Vagina (tissue), 2 donors: Measurements from ENCODE around the gene LRRC18. TPM values are rescaled to one million over a fixed set of nuclear protein-coding genes. Genes with fewer than 3 reads are reported as not detected.
A peak's percentile ranks its signal among the peaks of the same experiment; 100 is the strongest.

Experiments used
- DNase-seq, 2 donors: peaks; one replicate each; pipeline ENCODE4 v3.0.0-alpha.2; 2017; ENCODE audit errors: extremely low spot score in 2 of 2
- H3K27ac ChIP-seq: fragments of 200-600 bp; sonication (generic); one replicate; pipeline ENCODE4 v1.5.1; 2019
- H3K27me3 ChIP-seq: fragments of 200-600 bp; sonication (generic); one replicate; pipeline ENCODE4 v1.5.1; 2019
- H3K36me3 ChIP-seq, 2 donors: fragments of 200-600 bp; sonication (generic); one replicate each; pipeline ENCODE4 v1.5.1; 2017 to 2019
- H3K4me1 ChIP-seq: fragments of 200-600 bp; sonication (generic); one replicate; pipeline ENCODE4 v1.5.1; 2019
- H3K4me3 ChIP-seq, 2 donors: fragments of 200-600 bp; sonication (generic); 1 replicate in 1 of 2; 2 replicates in 1 of 2; pipeline ENCODE4 v1.5.1; 2016 to 2019
- H3K9me3 ChIP-seq: fragments of 200-600 bp; sonication (generic); one replicate; pipeline ENCODE4 v1.5.1; 2019
- CTCF ChIP-seq, 3 experiments: fragments of 450-650 bp in 2 of 3; fragments of 200-600 bp in 1 of 3; sonication (generic) in 1 of 3; IDR thresholded peaks; one replicate each; pipeline ENCODE4 v1.5.1; 2017 to 2019; ENCODE audit warnings: antibody characterized with exemption in 3 of 3, mild to moderate bottlenecking in 2 of 3, moderate library complexity in 2 of 3
- POLR2A ChIP-seq, 2 donors: fragments of 450-650 bp; IDR thresholded peaks; one replicate each; pipeline ENCODE4 v1.6.1; 2017; ENCODE audit warnings: antibody characterized with exemption in 2 of 2, mild to moderate bottlenecking in 2 of 2, moderate library complexity in 2 of 2
- POLR2AphosphoS5 ChIP-seq, 2 donors: sonication (generic); formaldehyde crosslinking; IDR thresholded peaks; one replicate each; pipeline ENCODE4 v1.9.0; 2017; ENCODE audit warnings: antibody characterized with exemption in 2 of 2, mild to moderate bottlenecking in 2 of 2, low read depth in 1 of 2; ENCODE audit not compliant: insufficient read depth in 1 of 2
- intact Hi-C: fragments of 100-400 bp; cut with DNase I; formaldehyde crosslinking; loops from one replicate; pipeline ENCODE4 v1.15.1; 2023
- total RNA-seq: library from RNA; depleted of rRNA; stranded (reverse); fragments of >200 nt; gene quantifications from one replicate; pipeline ENCODE4 v1.2.3, GENCODE V29; 2016

The LRRC18 gene
- total RNA-seq, 1 donor from 2014 or later: not detected

- H3K4me3 ChIP-seq: no peak overlapping the region
- DNase-seq: peak; percentile 71 to 74
- H3K36me3 ChIP-seq: no peaks in the 10 kb centered on the region
- H3K4me1 ChIP-seq: no peaks in the 10 kb centered on the region
- no peaks in the 10 kb centered on the region for H3K9me3 ChIP-seq
- no peaks in the 10 kb centered on the region for H3K27me3 ChIP-seq
- TF ChIP-seq CTCF (IDR thresholded peaks at IDR 0.05) (no peak), POLR2AphosphoS5 (IDR thresholded peaks at IDR 0.05; ENCODE audit: insufficient read depth in 1 of 2, low read depth in 1 of 2) (no peak), POLR2A (IDR thresholded peaks at IDR 0.05) (no peak)
- no peak overlapping the region for H3K27ac ChIP-seq
- intact Hi-C loops: no loop called here
These were observed 577 bp downstream of the LRRC18 start for GRCh38 chr10:48938990-48939536.

GRCh38 chr10:48938281-48938680 is 1.4 kb downstream of the LRRC18 start:
- Histone ChIP-seq H3K4me3 (no peak overlapping the region), H3K4me1 (no peaks in the 10 kb centered on the region)

GRCh38 chr10:48937796-48938195 is 1.8 kb downstream of the LRRC18 start:
- intact Hi-C loops: no loop called here
- peak in 1 of 2 donors; percentile 78 for DNase-seq
- no peaks in the 10 kb centered on the region for H3K9me3 ChIP-seq
- TF ChIP-seq CTCF (IDR thresholded peaks at IDR 0.05) (no peak), POLR2A (IDR thresholded peaks at IDR 0.05) (no peak)
- H3K36me3 ChIP-seq: no peaks in the 10 kb centered on the region
- no peaks in the 10 kb centered on the region for H3K4me1 ChIP-seq
- no peak overlapping the region for H3K27ac ChIP-seq
- no peak overlapping the region for H3K4me3 ChIP-seq
- H3K27me3 ChIP-seq: no peaks in the 10 kb centered on the region

More at GRCh38 chr10:48938281-48938680, 1.4 kb downstream of the LRRC18 start:
- intact Hi-C loops: no loop called here
- H3K9me3 ChIP-seq: no peaks in the 10 kb centered on the region
- H3K27ac ChIP-seq: no peak overlapping the region
- no peaks in the 10 kb centered on the region for H3K36me3 ChIP-seq
- TF ChIP-seq POLR2AphosphoS5 (IDR thresholded peaks at IDR 0.05; ENCODE audit: insufficient read depth in 1 of 2, low read depth in 1 of 2): no peak
- TF ChIP-seq CTCF (IDR thresholded peaks at IDR 0.05): no peak
- TF ChIP-seq POLR2A (IDR thresholded peaks at IDR 0.05): no peak
- DNase-seq: peak; percentile 64 to 93
- no peaks in the 10 kb centered on the region for H3K27me3 ChIP-seq

GRCh38 chr10:48935577-48935976 is 4.1 kb downstream of the LRRC18 start:
- intact Hi-C loops: no loop called here
- no peaks in the 10 kb centered on the region for H3K4me1 ChIP-seq

More at GRCh38 chr10:48935577-48935976, 4.1 kb downstream of the LRRC18 start:
- Histone ChIP-seq H3K27ac (no peak overlapping the region), H3K27me3 (no peaks in the 10 kb centered on the region), H3K9me3 (no peaks in the 10 kb centered on the region), H3K36me3 (no peaks in the 10 kb centered on the region), H3K4me3 (no peak overlapping the region)
- no peak for DNase-seq
- TF ChIP-seq CTCF (IDR thresholded peaks at IDR 0.05): no peak
- TF ChIP-seq POLR2A (IDR thresholded peaks at IDR 0.05): no peak
- TF ChIP-seq POLR2AphosphoS5 (IDR thresholded peaks at IDR 0.05; ENCODE audit: insufficient read depth in 1 of 2, low read depth in 1 of 2): no peak
